ENCODE measurements around the gene RPP25L.
A peak's percentile ranks its signal among the peaks of the same experiment; 100 is the strongest.

The RPP25L gene

GRCh38 chr9:34565856-34566255 is 46.0 kb downstream of the RPP25L start:
- no peak for DNase-seq

- DNase-seq: no peak
Measured at GRCh38 chr9:34564617-34565016, 47.3 kb downstream of the RPP25L start.

GRCh38 chr9:34563262-34563661 is 48.6 kb downstream of the RPP25L start:
- DNase-seq: no peak

- DNase-seq: peak; percentile 77
Measured at GRCh38 chr9:34562135-34562745, 49.7 kb downstream of the RPP25L start.

- DNase-seq: no peak
Measured at GRCh38 chr9:34560599-34561214, 51.2 kb downstream of the RPP25L start.

Data from activated CD8-positive, alpha-beta memory T cell treated with anti-CD3 and anti-CD28 coated beads, Interleukin-2, amount 50 U/mL, for 48 hours (primary cell).